ENCODE data around the gene MMP12.

DNA sequence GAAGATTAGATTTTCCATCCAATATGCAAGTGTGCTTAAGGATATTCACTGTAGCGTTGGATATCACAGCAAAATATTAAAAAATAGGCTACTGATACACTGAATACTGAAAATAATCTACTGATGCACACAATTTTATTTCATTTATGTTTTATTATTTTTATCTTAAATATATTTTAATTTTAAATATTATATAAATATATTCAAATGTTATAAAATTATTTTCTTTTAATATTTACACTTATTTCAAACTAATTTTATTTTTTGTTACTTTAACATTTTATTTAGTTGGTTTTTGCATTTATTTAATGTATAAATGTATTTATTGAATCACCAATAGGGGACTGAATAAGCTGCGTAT, 43.7 kb downstream of the MMP12 start:
- TF ChIP-seq POLR2A (IDR thresholded peaks at IDR 0.05; ENCODE audit: low read depth, low read length) (no peak), PAX5 (IDR thresholded peaks at IDR 0.05; ENCODE audit: insufficient read depth, low read length, severe bottlenecking) (no peak), POLR2AphosphoS5 (IDR thresholded peaks at IDR 0.05; ENCODE audit: low read depth, low read length) (no peak)
